ENCODE data around the gene STN1. TPM values are rescaled to one million over a fixed set of nuclear protein-coding genes. Genes with fewer than 3 reads are reported as not detected.

STN1 gene
- total and polyA plus RNA-seq, 3 donors from 2014 or later, result 48.2 to 50.5 (median 50.1) TPM

DNA sequence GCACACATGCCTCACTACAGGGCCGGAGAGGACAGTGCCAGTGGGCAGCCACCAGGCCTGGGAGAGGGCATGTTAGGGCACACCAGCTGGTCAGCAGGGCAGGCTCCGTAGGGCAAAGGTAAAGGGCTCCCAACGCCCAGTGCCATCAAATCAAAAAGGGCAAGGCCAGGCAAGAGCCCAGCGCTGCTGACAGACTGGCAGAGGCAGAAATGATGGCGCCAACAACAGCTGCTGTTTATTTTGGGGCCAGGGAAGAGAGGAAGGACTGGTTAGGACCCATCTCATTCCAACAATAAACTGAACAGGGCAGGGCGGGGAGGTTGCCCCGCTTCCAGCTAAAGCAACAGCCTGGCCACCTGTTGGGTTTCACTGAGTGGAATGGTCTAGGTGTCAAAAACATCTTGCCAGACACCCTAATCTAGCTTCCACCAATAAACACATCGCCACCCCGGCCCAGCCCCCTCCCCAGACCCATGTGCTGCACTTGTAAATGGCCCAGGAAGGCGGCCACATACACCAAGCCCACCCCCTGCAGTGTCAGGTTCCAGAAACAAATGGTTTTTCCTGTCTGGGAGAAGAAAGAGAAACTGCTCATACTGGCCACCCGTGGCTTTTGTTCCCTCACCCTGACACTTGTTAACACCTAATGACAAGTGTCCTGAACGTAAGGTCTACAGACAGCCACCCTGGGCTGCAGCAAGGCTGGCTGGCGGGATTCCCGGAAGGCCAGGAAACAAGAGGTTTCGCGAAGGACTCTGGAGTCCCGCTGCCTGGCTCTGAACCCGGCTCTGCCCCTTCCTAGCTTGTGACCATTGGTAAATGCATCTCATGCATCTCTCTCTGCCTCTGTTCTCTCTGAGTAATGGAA is 77.9 kb downstream of the STN1 start:
- Histone ChIP-seq H3K27ac (no peak overlapping the region), H3K4me1 (peaks cover 26% of the 10 kb centered on the region)
- WGBS, 2 donors, result 76 to 82% methylated on average over 18 of the region's 18 CpGs

DNA sequence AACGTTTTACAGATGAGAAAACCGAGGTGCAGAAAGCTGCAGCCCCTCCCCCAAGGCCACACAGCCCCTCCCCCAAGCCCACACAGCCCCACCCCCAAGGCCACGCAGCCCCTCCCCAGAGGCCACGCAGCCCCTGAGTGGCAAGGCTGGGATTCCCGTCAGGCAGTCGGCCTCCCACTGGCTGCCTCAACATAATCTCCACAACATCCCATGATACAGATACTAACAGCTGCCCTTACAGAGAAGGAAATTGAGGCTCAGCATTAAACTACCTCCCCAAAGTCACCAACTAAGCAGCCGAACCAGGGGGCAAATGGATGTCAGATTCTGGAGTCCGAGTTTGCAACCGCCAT is 78.5 kb downstream of the STN1 start:
- Histone ChIP-seq H3K4me1 (peaks cover 29% of the 10 kb centered on the region), H3K27me3 (no peaks in the 10 kb centered on the region), H3K27ac (no peak overlapping the region), H3K9me3 (no peaks in the 10 kb centered on the region), H3K36me3 (ENCODE audit: low read depth, missing control alignments) (no peaks in the 10 kb centered on the region), H3K4me3 (no peak overlapping the region)
- TF ChIP-seq POLR2A (IDR thresholded peaks at IDR 0.05), result no peak
- DNase-seq, result no peak
- intact Hi-C loops (cut with DNase I; ENCODE audit: low total_unique reads), result no loop called here
- WGBS, 2 donors, result 72 to 84% methylated on average over 3 to 9 of the region's 9 CpGs

More for the DNA sequence above, 77.9 kb downstream of the STN1 start:
- Histone ChIP-seq H3K4me3 (no peak overlapping the region), H3K27me3 (no peaks in the 10 kb centered on the region), H3K36me3 (ENCODE audit: low read depth, missing control alignments) (no peaks in the 10 kb centered on the region), H3K9me3 (no peaks in the 10 kb centered on the region)
- TF ChIP-seq, protein P1, sequence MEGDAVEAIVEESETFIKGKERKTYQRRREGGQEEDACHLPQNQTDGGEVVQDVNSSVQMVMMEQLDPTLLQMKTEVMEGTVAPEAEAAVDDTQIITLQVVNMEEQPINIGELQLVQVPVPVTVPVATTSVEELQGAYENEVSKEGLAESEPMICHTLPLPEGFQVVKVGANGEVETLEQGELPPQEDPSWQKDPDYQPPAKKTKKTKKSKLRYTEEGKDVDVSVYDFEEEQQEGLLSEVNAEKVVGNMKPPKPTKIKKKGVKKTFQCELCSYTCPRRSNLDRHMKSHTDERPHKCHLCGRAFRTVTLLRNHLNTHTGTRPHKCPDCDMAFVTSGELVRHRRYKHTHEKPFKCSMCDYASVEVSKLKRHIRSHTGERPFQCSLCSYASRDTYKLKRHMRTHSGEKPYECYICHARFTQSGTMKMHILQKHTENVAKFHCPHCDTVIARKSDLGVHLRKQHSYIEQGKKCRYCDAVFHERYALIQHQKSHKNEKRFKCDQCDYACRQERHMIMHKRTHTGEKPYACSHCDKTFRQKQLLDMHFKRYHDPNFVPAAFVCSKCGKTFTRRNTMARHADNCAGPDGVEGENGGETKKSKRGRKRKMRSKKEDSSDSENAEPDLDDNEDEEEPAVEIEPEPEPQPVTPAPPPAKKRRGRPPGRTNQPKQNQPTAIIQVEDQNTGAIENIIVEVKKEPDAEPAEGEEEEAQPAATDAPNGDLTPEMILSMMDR (IDR thresholded peaks at IDR 0.05), result no peak
- TF ChIP-seq POLR2A (IDR thresholded peaks at IDR 0.05), result no peak
- no peak for DNase-seq
- intact Hi-C loops (cut with DNase I; ENCODE audit: low total_unique reads), result no loop called here

DNA sequence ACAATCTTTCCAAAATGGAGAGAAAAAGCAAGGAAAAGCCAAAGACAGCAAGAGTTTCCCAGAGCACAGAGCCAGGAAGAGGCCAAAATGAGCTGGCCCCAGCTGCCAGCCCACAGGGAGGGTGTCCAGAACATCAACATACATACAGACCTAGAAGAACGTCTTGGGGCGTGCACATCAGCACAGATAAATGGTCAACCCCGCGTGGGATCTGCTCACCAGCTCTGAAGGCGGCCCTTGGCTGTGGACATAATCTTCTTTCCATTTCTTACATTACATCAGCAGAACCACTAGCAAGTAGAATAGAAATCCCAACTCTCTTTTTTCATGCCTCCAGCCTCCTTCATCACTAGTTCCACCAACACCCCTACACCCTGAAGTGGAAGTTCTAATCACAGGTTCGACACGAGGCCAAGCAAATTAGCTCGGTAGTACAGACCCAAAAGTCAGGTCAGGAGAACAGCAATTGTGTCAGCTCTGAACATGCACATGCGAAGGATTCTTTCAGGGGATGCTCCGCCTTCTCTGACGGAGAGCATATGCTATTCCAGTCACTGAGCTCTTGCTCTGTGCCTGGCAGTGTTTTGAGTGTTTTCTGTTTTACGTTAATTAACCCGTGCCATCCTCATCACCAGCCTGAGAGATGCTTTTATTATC is 79.0 kb downstream of the STN1 start:
- no peak for DNase-seq
- H3K36me3 ChIP-seq (ENCODE audit: low read depth, missing control alignments), result no peaks in the 10 kb centered on the region
- TF ChIP-seq, protein P1 (IDR thresholded peaks at IDR 0.05), result no peak
- no peak for TF ChIP-seq POLR2A (IDR thresholded peaks at IDR 0.05)
- no peaks in the 10 kb centered on the region for H3K27me3 ChIP-seq
- no peak overlapping the region for H3K4me3 ChIP-seq
- H3K27ac ChIP-seq, result no peak overlapping the region
- intact Hi-C loops (cut with DNase I; ENCODE audit: low total_unique reads), result no loop called here
- H3K9me3 ChIP-seq, result no peaks in the 10 kb centered on the region
- H3K4me1 ChIP-seq, result peaks cover 28% of the 10 kb centered on the region
- whole genome bisulfite sequencing, 2 donors, result 69 to 80% methylated on average over 13 of the region's 13 CpGs

GRCh38 chr10:103838070-103838395 is 80.0 kb downstream of the STN1 start:
- no peak for DNase-seq
- Histone ChIP-seq H3K9me3 (no peaks in the 10 kb centered on the region), H3K27me3 (no peaks in the 10 kb centered on the region), H3K36me3 (ENCODE audit: low read depth, missing control alignments) (no peaks in the 10 kb centered on the region), H3K4me1 (peaks cover 24% of the 10 kb centered on the region), H3K27ac (no peak overlapping the region), H3K4me3 (no peak overlapping the region)
- 94 to 95% methylated on average over 4 of the region's 4 CpGs for WGBS, 2 donors
- no peak for TF ChIP-seq POLR2A (IDR thresholded peaks at IDR 0.05)
- TF ChIP-seq, protein P1 (IDR thresholded peaks at IDR 0.05), result no peak
- intact Hi-C loops (cut with DNase I; ENCODE audit: low total_unique reads), result no loop called here

- WGBS, 2 donors, result 72 to 92% methylated on average over 3 to 10 of the region's 10 CpGs
- no peak for DNase-seq
- no peaks in the 10 kb centered on the region for H3K36me3 ChIP-seq (ENCODE audit: low read depth, missing control alignments)
- intact Hi-C loops (cut with DNase I; ENCODE audit: low total_unique reads), result no loop called here
- H3K27me3 ChIP-seq, result no peaks in the 10 kb centered on the region
- no peaks in the 10 kb centered on the region for H3K9me3 ChIP-seq
- peaks cover 24% of the 10 kb centered on the region for H3K4me1 ChIP-seq
- no peak overlapping the region for H3K27ac ChIP-seq
- H3K4me3 ChIP-seq, result no peak overlapping the region
- TF ChIP-seq POLR2A (IDR thresholded peaks at IDR 0.05), result no peak
- TF ChIP-seq, protein P1 (IDR thresholded peaks at IDR 0.05), result no peak
These were observed 80.5 kb downstream of the STN1 start for GRCh38 chr10:103837370-103838069.

All from testis (tissue), 3 donors.